Right lobe of liver (tissue), 4 donors: ENCODE measurements around the gene PALM3.

Source experiments
- POLR2A ChIP-seq: fragments of 450-650 bp; IDR thresholded peaks from one replicate; pipeline ENCODE4 v1.6.1; 2017; ENCODE audit warnings: antibody characterized with exemption, mild to moderate bottlenecking
- TF ChIP-seq, protein P1 (sequence below), 4 donors: fragments of 200-600 bp in 3 of 4; fragments of 450-650 bp in 1 of 4; IDR thresholded peaks; one replicate each; pipeline versions ENCODE4 v1.5.1 to v1.8.0; 2016 to 2022; ENCODE audit warnings: antibody characterized with exemption in 4 of 4, mild to moderate bottlenecking in 2 of 4
- donor health status: DM: no; HTN: no; CAD: no.
- donor health status: DM: no; HTN: no; CAD: no.
- donor health status: DM: no; HTN: yes; CAD: no.

DNA sequence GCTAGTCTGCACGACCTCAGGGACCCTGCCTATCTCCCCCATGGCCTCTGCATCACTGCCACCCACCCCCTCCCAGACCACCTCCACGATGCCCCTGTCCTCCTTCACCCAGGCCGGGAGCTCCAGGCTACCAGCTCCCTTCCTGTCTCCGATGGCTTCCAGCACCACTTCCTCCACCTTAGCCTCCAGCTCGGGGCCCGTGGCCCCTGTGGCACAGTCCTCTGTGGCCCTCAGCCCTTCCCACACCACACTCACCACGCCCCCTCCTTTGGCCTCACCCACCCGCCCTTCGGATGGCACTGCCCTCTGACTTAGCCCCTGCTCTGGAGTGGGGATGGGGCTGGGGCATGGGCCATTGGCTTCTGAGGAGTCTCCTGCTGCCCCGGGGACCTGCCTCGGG, 7.2 kb downstream of the PALM3 start:
- TF ChIP-seq POLR2A: no peak
- TF ChIP-seq, protein P1, sequence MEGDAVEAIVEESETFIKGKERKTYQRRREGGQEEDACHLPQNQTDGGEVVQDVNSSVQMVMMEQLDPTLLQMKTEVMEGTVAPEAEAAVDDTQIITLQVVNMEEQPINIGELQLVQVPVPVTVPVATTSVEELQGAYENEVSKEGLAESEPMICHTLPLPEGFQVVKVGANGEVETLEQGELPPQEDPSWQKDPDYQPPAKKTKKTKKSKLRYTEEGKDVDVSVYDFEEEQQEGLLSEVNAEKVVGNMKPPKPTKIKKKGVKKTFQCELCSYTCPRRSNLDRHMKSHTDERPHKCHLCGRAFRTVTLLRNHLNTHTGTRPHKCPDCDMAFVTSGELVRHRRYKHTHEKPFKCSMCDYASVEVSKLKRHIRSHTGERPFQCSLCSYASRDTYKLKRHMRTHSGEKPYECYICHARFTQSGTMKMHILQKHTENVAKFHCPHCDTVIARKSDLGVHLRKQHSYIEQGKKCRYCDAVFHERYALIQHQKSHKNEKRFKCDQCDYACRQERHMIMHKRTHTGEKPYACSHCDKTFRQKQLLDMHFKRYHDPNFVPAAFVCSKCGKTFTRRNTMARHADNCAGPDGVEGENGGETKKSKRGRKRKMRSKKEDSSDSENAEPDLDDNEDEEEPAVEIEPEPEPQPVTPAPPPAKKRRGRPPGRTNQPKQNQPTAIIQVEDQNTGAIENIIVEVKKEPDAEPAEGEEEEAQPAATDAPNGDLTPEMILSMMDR (IDR thresholded peaks at IDR 0.05): no peak
